WTC11 (cell line): ENCODE measurements around the gene SHC2. TPM values are rescaled to one million over a fixed set of nuclear protein-coding genes. Genes with fewer than 3 reads are reported as not detected.

ENCODE experiments used
- ATAC-seq: fragments of 200-7000 bp; cut with Tn5 transposase; 2 replicates; pipeline ENCODE4 v1.10.0; 2021; ENCODE audit warnings: mild to moderate bottlenecking, moderate library complexity
- CTCF ChIA-PET: fragments of 300-600 bp; sonication (Branson Sonifier 250); formaldehyde crosslinking; loops from one replicate; lab custom pipeline; 2021; ENCODE audit warnings: antibody characterized with exemption; lab: Charles Lee
- POLR2A ChIA-PET: fragments of 350-600 bp; sonication (Branson Sonifier 250); formaldehyde crosslinking; loops from one replicate; lab custom pipeline; 2021; ENCODE audit warnings: antibody characterized with exemption; lab: Charles Lee
- DNase-seq: peaks from one replicate; pipeline ENCODE4 v3.0.0; 2021; ENCODE audit warnings: low spot score
- H3K27ac Mint-ChIP-seq: 2 replicates; pipeline ENCODE4 v1.8.0; 2021; ENCODE audit warnings: mixed read lengths
- H3K27me3 Mint-ChIP-seq: 2 replicates; pipeline ENCODE4 v1.8.0; 2021; ENCODE audit warnings: low read depth, mild to moderate bottlenecking, moderate library complexity, mixed read lengths
- H3K36me3 Mint-ChIP-seq: 2 replicates; pipeline ENCODE4 v1.8.0; 2021; ENCODE audit warnings: mixed read lengths
- H3K4me1 Mint-ChIP-seq: 2 replicates; pipeline ENCODE4 v1.8.0; 2022; ENCODE audit warnings: mixed read lengths
- H3K4me3 Mint-ChIP-seq: 2 replicates; pipeline ENCODE4 v1.8.0; 2021; ENCODE audit warnings: mild to moderate bottlenecking, moderate library complexity, mixed read lengths
- H3K9me3 Mint-ChIP-seq: 2 replicates; pipeline ENCODE4 v1.8.0; 2021; ENCODE audit warnings: mixed read lengths
- CBFB ChIP-seq: sonication (generic); formaldehyde crosslinking; IDR thresholded peaks from 2 replicates; pipeline ENCODE4 v1.8.1; 2022; ENCODE audit warnings: mild to moderate bottlenecking, low read depth, missing genetic modification reagents
- ETV6 ChIP-seq: sonication (generic); formaldehyde crosslinking; IDR thresholded peaks from 2 replicates; pipeline ENCODE4 v1.8.1; 2022; ENCODE audit warnings: mild to moderate bottlenecking, missing genetic modification reagents
- GABPB1 ChIP-seq: sonication (generic); formaldehyde crosslinking; IDR thresholded peaks from 2 replicates; pipeline ENCODE4 v1.8.1; 2023; ENCODE audit warnings: mild to moderate bottlenecking, missing genetic modification reagents
- GTF2I ChIP-seq: fragments of 250-450 bp; sonication (Bioruptor Pico); conservative IDR thresholded peaks from 2 replicates; pipeline ENCODE4 v1.4.0; 2021; ENCODE audit warnings: mild to moderate bottlenecking
- IRF2 ChIP-seq: sonication (generic); formaldehyde crosslinking; IDR thresholded peaks from 2 replicates; pipeline ENCODE4 v1.8.0; 2022; ENCODE audit warnings: low read depth, missing genetic modification reagents, borderline replicate concordance
- KAT7 ChIP-seq: sonication (generic); formaldehyde crosslinking; IDR thresholded peaks from 2 replicates; pipeline ENCODE4 v1.8.1; 2023; ENCODE audit warnings: missing genetic modification reagents, mild to moderate bottlenecking, borderline replicate concordance
- MXD4 ChIP-seq: fragments of 250-450 bp; sonication (Bioruptor Pico); IDR thresholded peaks from 2 replicates; pipeline ENCODE4 v1.8.0; 2021; ENCODE audit warnings: mild to moderate bottlenecking, moderate library complexity, borderline replicate concordance
- NFE2L1 ChIP-seq: sonication (generic); formaldehyde crosslinking; IDR thresholded peaks from 2 replicates; pipeline ENCODE4 v1.8.1; 2023; ENCODE audit warnings: missing genetic modification reagents
- ZNF121 ChIP-seq: sonication (generic); formaldehyde crosslinking; IDR thresholded peaks from 2 replicates; pipeline ENCODE4 v1.8.0; 2023; ENCODE audit warnings: missing genetic modification reagents
- ZNF232 ChIP-seq: sonication (generic); formaldehyde crosslinking; IDR thresholded peaks from 2 replicates; pipeline ENCODE4 v1.8.0; 2022; ENCODE audit warnings: mild to moderate bottlenecking, missing genetic modification reagents
- ZNF416 ChIP-seq: fragments of 250-450 bp; sonication (Bioruptor Pico); IDR thresholded peaks from 2 replicates; pipeline ENCODE4 v1.9.0; 2021; ENCODE audit warnings: mild to moderate bottlenecking, inconsistent platforms
- total RNA-seq: library from RNA; stranded (reverse); gene quantifications from 3 replicates; pipeline ENCODE4 v1.2.3, GENCODE V29; 2021
- TF ChIP-seq, protein P1 (sequence below): sonication (generic); formaldehyde crosslinking; IDR thresholded peaks from 2 replicates; pipeline ENCODE4 v1.8.1; 2022; ENCODE audit warnings: mild to moderate bottlenecking, missing genetic modification reagents, moderate library complexity, borderline replicate concordance
- TF ChIP-seq, protein P2 (sequence below): sonication (generic); formaldehyde crosslinking; conservative IDR thresholded peaks from 2 replicates; pipeline ENCODE4 v1.8.1; 2022; ENCODE audit warnings: mild to moderate bottlenecking, missing genetic modification reagents
- TF ChIP-seq, protein P3 (sequence below): sonication (generic); formaldehyde crosslinking; IDR thresholded peaks from 2 replicates; pipeline ENCODE4 v1.8.1; 2023; ENCODE audit warnings: mild to moderate bottlenecking, missing genetic modification reagents
- TF ChIP-seq, protein P4 (sequence below): fragments of 250-450 bp; sonication (Bioruptor Pico); conservative IDR thresholded peaks from 2 replicates; pipeline ENCODE4 v1.9.0; 2021; ENCODE audit warnings: mild to moderate bottlenecking
- TF ChIP-seq, protein P5 (sequence below): sonication (generic); formaldehyde crosslinking; IDR thresholded peaks from 2 replicates; pipeline ENCODE4 v1.8.1; 2022; ENCODE audit warnings: low read depth, mild to moderate bottlenecking, moderate library complexity, missing genetic modification reagents, borderline replicate concordance
- TF ChIP-seq, protein P6 (sequence below): sonication (generic); formaldehyde crosslinking; IDR thresholded peaks from 2 replicates; pipeline ENCODE4 v1.8.1; 2022; ENCODE audit warnings: low read depth, missing genetic modification reagents, borderline replicate concordance
- TF ChIP-seq, protein P7 (sequence below): sonication (generic); formaldehyde crosslinking; IDR thresholded peaks from 2 replicates; pipeline ENCODE4 v1.8.0; 2022; ENCODE audit warnings: missing genetic modification reagents
- TF ChIP-seq, protein P8 (sequence below): sonication (generic); formaldehyde crosslinking; IDR thresholded peaks from 2 replicates; pipeline ENCODE4 v1.8.0; 2023; ENCODE audit warnings: missing genetic modification reagents

SHC2 gene
- total RNA-seq, 1 experiment from 2014 or later = 8.4 TPM

DNA sequence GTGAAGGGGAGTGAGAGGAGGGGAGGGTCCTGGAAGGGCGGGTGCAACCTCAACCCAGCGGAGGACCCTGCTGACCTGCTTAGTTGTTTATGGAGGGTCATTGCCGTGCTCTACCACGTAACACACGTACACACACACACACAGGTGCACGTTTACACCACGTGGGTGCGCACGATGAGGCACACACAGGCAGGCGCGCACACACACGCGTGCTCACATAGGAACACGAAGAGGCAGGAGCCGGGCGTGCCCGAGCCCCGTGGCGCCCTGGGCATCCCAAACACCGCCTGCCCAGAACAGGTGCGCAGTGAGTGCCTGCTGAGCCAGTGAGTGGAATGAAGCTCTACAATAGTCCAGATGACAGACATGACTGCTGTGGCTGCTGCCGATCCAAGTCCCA lies 24.2 kb upstream of the SHC2 start:
- Mint-ChIP-seq H3K36me3 (peaks cover 7% of the 10 kb centered on the region), H3K4me1 (peaks cover 16% of the 10 kb centered on the region), H3K27me3 (peaks cover 20% of the 10 kb centered on the region), H3K4me3 (no peak overlapping the region), H3K27ac (no peak overlapping the region), H3K9me3 (peaks cover 20% of the 10 kb centered on the region)
- ChIA-PET CTCF (interaction anchor here (1.0 to 4.4 kb wide), 4 partner anchors 11 to 95 kb away, joined by 6 to 25 read pairs (median 10); partner anchors contain the start of gene MADCAM1), POLR2A (interaction anchor here (0.6 kb wide), 1 partner anchor 45 kb away, joined by 3 read pairs; no protein-coding TSS in a partner anchor)
- TF ChIP-seq IRF2 (no peak), CBFB (no peak), KAT7 (CRISPR knock-in tag) (no peak), NFE2L1 (no peak), ZNF232 (no peak)
- TF ChIP-seq, protein P1, sequence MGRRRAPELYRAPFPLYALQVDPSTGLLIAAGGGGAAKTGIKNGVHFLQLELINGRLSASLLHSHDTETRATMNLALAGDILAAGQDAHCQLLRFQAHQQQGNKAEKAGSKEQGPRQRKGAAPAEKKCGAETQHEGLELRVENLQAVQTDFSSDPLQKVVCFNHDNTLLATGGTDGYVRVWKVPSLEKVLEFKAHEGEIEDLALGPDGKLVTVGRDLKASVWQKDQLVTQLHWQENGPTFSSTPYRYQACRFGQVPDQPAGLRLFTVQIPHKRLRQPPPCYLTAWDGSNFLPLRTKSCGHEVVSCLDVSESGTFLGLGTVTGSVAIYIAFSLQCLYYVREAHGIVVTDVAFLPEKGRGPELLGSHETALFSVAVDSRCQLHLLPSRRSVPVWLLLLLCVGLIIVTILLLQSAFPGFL = no peak
- TF ChIP-seq, protein P2, sequence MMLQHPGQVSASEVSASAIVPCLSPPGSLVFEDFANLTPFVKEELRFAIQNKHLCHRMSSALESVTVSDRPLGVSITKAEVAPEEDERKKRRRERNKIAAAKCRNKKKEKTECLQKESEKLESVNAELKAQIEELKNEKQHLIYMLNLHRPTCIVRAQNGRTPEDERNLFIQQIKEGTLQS (CRISPR knock-in tag) = no peak
- TF ChIP-seq, protein P3, sequence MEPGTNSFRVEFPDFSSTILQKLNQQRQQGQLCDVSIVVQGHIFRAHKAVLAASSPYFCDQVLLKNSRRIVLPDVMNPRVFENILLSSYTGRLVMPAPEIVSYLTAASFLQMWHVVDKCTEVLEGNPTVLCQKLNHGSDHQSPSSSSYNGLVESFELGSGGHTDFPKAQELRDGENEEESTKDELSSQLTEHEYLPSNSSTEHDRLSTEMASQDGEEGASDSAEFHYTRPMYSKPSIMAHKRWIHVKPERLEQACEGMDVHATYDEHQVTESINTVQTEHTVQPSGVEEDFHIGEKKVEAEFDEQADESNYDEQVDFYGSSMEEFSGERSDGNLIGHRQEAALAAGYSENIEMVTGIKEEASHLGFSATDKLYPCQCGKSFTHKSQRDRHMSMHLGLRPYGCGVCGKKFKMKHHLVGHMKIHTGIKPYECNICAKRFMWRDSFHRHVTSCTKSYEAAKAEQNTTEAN (CRISPR knock-in tag) = no peak
- DNase-seq (no peak), ATAC-seq (no peak)

DNA sequence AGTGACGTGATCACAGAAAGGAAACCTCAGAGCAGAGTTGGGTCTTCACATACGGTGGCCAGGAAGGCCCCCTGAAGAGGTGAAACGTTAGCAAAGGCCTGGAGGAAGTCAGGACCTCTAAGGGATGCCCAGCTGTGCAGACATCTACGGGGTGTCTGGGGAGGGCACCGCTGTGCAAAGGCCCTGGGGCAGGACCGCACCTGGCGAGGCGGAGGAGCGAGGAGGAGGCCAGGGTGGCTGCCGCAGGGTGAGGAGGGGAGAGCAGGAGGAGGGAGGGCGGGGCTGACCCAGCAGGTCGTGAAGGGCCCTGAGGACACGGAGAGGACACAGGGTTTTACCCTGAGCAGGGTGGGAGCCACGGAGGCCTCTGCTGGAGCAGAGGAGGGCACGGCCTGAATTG lies 23.7 kb upstream of the SHC2 start:
- H3K27ac Mint-ChIP-seq = no peak overlapping the region

DNA sequence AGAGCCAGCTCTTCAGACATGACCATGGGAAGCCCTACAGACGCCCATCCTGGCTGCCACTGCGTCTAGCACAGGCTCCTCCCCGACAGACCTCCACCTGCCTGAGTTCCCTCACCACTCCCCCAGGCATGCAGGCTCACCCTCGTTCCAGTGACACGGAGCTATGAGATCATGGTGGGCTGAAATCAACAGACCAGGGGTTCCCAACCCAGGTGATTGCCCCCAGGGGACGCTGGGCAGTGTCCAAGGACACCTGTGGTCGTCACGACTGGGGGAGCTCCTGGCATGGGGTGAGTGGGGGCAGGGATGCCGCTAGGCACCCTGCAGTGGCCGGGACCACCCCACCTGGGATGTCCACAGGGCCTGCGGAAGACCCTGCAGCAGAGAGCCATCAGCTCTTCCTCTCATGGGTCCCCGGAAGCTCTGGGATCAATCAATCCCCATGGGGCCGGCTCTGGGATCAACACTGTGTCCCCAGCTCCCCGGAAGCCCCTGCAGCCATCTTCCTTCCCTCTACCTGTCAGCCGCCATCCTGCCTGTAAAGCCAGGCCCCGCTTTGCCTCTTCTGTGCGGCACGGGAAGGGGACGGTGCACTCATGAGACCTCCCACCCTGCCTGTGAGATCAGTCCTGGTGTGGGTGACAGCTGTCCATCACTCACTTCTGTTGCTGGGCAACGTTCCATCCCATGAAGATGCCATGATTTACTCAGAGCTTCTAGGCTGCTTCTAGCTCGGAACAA lies 22.7 kb upstream of the SHC2 start:
- peaks cover 13% of the 10 kb centered on the region for H3K4me1 Mint-ChIP-seq
- no peak for ATAC-seq
- DNase-seq = no peak
- H3K36me3 Mint-ChIP-seq = peaks cover 8% of the 10 kb centered on the region
- POLR2A ChIA-PET = no interaction called here
- no peak overlapping the region for H3K4me3 Mint-ChIP-seq
- peaks cover 23% of the 10 kb centered on the region for H3K9me3 Mint-ChIP-seq
- CTCF ChIA-PET = interaction anchor here (1.5 to 1.8 kb wide), 3 partner anchors 12 to 135 kb away, joined by 3 to 6 read pairs (median 4); no protein-coding TSS in a partner anchor
- peaks cover 17% of the 10 kb centered on the region; the same call in 1 of the 2 replicates for H3K27me3 Mint-ChIP-seq
- no peak overlapping the region for H3K27ac Mint-ChIP-seq
- TF ChIP-seq GTF2I (CRISPR knock-in tag) (no peak), ETV6 (CRISPR knock-in tag) (no peak), ZNF416 (CRISPR knock-in tag) (no peak), MXD4 (CRISPR knock-in tag) (no peak), ZNF121 (CRISPR knock-in tag) (no peak), CBFB (no peak)
- TF ChIP-seq, protein P4, sequence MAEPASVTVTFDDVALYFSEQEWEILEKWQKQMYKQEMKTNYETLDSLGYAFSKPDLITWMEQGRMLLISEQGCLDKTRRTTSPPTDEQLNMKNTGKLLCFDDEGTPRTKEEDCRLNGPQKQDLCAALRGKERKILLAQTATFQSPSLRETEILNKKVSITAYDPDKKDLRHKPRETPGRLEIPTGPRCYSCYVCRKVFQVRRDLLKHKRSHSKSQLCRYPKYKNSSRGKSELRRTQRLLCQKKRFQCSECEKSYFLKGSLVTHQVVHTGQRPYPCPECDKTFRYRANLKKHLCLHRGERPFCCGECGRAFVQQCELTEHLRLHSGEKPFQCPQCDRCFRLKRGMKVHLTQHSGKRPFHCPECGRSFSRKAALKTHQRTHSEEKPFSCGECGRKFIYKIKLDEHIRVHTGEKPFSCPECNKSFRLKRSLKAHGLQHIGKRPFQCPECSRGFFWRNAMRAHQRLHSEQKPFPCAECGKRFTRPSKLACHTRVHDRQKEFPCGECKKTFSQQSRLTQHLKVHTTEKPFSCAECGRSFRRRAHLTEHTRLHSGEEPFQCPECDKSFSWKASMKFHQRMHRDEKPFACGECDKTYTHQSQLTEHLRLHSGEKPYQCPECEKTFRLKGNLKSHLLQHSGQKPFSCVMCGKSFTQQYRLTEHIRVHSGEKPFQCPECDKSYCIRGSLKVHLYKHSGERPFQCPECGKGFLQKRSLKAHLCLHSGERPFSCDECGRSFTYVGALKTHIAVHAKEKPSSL (CRISPR knock-in tag) = no peak
- TF ChIP-seq, protein P5, sequence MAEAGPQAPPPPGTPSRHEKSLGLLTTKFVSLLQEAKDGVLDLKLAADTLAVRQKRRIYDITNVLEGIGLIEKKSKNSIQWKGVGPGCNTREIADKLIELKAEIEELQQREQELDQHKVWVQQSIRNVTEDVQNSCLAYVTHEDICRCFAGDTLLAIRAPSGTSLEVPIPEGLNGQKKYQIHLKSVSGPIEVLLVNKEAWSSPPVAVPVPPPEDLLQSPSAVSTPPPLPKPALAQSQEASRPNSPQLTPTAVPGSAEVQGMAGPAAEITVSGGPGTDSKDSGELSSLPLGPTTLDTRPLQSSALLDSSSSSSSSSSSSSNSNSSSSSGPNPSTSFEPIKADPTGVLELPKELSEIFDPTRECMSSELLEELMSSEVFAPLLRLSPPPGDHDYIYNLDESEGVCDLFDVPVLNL (CRISPR knock-in tag) = no peak
- TF ChIP-seq, protein P6, sequence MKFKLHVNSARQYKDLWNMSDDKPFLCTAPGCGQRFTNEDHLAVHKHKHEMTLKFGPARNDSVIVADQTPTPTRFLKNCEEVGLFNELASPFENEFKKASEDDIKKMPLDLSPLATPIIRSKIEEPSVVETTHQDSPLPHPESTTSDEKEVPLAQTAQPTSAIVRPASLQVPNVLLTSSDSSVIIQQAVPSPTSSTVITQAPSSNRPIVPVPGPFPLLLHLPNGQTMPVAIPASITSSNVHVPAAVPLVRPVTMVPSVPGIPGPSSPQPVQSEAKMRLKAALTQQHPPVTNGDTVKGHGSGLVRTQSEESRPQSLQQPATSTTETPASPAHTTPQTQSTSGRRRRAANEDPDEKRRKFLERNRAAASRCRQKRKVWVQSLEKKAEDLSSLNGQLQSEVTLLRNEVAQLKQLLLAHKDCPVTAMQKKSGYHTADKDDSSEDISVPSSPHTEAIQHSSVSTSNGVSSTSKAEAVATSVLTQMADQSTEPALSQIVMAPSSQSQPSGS = no peak
- TF ChIP-seq, protein P7, sequence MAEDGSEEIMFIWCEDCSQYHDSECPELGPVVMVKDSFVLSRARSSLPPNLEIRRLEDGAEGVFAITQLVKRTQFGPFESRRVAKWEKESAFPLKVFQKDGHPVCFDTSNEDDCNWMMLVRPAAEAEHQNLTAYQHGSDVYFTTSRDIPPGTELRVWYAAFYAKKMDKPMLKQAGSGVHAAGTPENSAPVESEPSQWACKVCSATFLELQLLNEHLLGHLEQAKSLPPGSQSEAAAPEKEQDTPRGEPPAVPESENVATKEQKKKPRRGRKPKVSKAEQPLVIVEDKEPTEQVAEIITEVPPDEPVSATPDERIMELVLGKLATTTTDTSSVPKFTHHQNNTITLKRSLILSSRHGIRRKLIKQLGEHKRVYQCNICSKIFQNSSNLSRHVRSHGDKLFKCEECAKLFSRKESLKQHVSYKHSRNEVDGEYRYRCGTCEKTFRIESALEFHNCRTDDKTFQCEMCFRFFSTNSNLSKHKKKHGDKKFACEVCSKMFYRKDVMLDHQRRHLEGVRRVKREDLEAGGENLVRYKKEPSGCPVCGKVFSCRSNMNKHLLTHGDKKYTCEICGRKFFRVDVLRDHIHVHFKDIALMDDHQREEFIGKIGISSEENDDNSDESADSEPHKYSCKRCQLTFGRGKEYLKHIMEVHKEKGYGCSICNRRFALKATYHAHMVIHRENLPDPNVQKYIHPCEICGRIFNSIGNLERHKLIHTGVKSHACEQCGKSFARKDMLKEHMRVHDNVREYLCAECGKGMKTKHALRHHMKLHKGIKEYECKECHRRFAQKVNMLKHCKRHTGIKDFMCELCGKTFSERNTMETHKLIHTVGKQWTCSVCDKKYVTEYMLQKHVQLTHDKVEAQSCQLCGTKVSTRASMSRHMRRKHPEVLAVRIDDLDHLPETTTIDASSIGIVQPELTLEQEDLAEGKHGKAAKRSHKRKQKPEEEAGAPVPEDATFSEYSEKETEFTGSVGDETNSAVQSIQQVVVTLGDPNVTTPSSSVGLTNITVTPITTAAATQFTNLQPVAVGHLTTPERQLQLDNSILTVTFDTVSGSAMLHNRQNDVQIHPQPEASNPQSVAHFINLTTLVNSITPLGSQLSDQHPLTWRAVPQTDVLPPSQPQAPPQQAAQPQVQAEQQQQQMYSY = no peak
- TF ChIP-seq, protein P8, sequence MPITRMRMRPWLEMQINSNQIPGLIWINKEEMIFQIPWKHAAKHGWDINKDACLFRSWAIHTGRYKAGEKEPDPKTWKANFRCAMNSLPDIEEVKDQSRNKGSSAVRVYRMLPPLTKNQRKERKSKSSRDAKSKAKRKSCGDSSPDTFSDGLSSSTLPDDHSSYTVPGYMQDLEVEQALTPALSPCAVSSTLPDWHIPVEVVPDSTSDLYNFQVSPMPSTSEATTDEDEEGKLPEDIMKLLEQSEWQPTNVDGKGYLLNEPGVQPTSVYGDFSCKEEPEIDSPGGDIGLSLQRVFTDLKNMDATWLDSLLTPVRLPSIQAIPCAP = no peak

More for the DNA sequence above, 23.7 kb upstream of the SHC2 start:
- no peak overlapping the region for H3K4me3 Mint-ChIP-seq
- no peak for DNase-seq
- TF ChIP-seq GTF2I (CRISPR knock-in tag) = peak; percentile 58; the same call in 1 of the 2 replicates
- TF ChIP-seq GABPB1 = no peak
- CTCF ChIA-PET = no interaction called here
- POLR2A ChIA-PET = no interaction called here
- H3K9me3 Mint-ChIP-seq = peaks cover 23% of the 10 kb centered on the region
- H3K27me3 Mint-ChIP-seq = peaks cover 17% of the 10 kb centered on the region; the same call in 1 of the 2 replicates
- peaks cover 13% of the 10 kb centered on the region for H3K4me1 Mint-ChIP-seq
- peaks cover 8% of the 10 kb centered on the region for H3K36me3 Mint-ChIP-seq
- ATAC-seq = no peak
